ENCODE results near the gene MLIP. TPM values are rescaled to one million over a fixed set of nuclear protein-coding genes. Genes with fewer than 3 reads are reported as not detected.

MLIP gene
- polyA plus RNA-seq, 2 of the 4 experiments (the other 2 are of a cell fraction) = 0.08 TPM; not detected in 1

DNA sequence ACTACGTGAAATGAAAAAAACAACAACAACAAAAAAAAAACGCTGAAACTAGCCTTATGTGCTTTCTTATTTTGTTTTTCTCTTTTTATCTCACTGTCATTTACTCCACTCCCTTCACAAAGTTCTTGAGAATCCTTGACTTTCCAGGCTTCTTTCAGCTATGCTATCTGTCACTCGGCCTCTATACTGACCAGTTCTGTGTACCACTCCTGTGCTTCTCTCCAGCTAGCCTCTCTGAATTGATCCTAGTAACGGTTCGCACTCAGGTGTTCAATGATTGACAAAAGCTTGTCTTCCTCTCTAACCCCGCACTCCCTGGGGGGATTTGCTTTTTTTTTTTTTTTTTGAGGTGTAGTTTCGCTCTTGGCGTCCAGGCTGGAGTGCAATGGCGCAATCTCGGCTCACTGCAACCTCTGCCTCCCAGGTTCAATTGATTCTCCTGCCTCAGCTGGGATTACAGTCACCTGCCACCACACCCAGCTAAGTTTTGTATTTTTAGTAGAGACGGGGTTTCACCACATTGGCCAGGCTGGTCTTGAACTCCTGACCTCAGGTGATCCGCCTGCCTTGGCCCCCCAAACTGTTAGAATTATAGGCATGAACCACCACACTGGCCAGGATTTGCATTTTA lies 31.8 kb downstream of the MLIP start (continued):
- TF ChIP-seq, protein P1, sequence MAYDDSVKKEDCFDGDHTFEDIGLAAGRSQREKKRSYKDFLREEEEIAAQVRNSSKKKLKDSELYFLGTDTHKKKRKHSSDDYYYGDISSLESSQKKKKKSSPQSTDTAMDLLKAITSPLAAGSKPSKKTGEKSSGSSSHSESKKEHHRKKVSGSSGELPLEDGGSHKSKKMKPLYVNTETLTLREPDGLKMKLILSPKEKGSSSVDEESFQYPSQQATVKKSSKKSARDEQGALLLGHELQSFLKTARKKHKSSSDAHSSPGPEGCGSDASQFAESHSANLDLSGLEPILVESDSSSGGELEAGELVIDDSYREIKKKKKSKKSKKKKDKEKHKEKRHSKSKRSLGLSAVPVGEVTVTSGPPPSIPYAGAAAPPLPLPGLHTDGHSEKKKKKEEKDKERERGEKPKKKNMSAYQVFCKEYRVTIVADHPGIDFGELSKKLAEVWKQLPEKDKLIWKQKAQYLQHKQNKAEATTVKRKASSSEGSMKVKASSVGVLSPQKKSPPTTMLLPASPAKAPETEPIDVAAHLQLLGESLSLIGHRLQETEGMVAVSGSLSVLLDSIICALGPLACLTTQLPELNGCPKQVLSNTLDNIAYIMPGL (CRISPR knock-in tag; IDR thresholded peaks at IDR 0.05; ENCODE audit: borderline replicate concordance) = no peak
- TF ChIP-seq RNF2 (IDR thresholded peaks at IDR 0.05; ENCODE audit: borderline replicate concordance, low read depth) (no peak), JUNB (IDR thresholded peaks at IDR 0.05) (no peak), CHD2 (IDR thresholded peaks at IDR 0.05; ENCODE audit: low read length, partially characterized antibody) (no peak)
- TF ChIP-seq, protein P2, sequence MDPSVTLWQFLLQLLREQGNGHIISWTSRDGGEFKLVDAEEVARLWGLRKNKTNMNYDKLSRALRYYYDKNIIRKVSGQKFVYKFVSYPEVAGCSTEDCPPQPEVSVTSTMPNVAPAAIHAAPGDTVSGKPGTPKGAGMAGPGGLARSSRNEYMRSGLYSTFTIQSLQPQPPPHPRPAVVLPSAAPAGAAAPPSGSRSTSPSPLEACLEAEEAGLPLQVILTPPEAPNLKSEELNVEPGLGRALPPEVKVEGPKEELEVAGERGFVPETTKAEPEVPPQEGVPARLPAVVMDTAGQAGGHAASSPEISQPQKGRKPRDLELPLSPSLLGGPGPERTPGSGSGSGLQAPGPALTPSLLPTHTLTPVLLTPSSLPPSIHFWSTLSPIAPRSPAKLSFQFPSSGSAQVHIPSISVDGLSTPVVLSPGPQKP (IDR thresholded peaks at IDR 0.05; ENCODE audit: low read depth, low read length) = no peak
- TF ChIP-seq, protein P3, sequence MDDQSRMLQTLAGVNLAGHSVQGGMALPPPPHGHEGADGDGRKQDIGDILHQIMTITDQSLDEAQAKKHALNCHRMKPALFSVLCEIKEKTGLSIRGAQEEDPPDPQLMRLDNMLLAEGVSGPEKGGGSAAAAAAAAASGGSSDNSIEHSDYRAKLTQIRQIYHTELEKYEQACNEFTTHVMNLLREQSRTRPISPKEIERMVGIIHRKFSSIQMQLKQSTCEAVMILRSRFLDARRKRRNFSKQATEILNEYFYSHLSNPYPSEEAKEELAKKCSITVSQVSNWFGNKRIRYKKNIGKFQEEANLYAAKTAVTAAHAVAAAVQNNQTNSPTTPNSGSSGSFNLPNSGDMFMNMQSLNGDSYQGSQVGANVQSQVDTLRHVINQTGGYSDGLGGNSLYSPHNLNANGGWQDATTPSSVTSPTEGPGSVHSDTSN (IDR thresholded peaks at IDR 0.05) = no peak

DNA sequence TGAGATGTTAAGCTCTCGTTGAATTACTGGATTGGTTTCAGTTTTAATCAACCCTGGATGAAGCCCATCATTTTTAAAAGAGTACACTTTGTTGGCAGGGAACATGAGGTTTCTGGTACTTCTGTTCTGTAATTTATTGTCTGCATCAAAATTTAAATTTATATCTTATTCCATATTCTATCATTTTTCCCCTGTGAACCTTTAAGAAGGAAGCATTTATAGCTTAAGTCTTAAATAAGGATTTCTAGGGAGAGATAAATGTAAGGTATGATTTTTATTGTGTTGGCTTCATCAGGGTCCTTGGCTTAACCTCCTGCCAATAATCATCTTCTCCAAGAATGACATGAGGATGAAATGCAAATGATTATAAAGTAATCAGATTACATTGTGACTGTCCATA lies 40.6 kb downstream of the MLIP start:
- CTCF ChIA-PET = no interaction called here
- DNase-seq (ENCODE audit: low read depth in 1 of 2, low spot score in 1 of 2) (no peak), FAIRE-seq (no peak), ATAC-seq (no peak)
- Histone ChIP-seq H3K4me1 (no peaks in the 10 kb centered on the region), H3K27ac (no peak overlapping the region), H3K9me3 (no peaks in the 10 kb centered on the region), H3K4me2 (no peak overlapping the region), H3K4me3 (no peak overlapping the region)
- POLR2A ChIA-PET = no interaction called here
- 22% methylated on average over 1 of the region's 1 CpG for WGBS (ENCODE audit: missing lambda C conversion rate)
- TF ChIP-seq, protein P4, sequence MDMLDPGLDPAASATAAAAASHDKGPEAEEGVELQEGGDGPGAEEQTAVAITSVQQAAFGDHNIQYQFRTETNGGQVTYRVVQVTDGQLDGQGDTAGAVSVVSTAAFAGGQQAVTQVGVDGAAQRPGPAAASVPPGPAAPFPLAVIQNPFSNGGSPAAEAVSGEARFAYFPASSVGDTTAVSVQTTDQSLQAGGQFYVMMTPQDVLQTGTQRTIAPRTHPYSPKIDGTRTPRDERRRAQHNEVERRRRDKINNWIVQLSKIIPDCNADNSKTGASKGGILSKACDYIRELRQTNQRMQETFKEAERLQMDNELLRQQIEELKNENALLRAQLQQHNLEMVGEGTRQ (IDR thresholded peaks at IDR 0.05) = no peak
- TF ChIP-seq NPAS2 (CRISPR knock-in tag; IDR thresholded peaks at IDR 0.05; ENCODE audit: borderline replicate concordance) (no peak), MAFK (IDR thresholded peaks at IDR 0.05; ENCODE audit: partially characterized antibody) (no peak), RARB (CRISPR knock-in tag; IDR thresholded peaks at IDR 0.05) (no peak), EP300 (IDR thresholded peaks at IDR 0.05) (no peak)
- TF ChIP-seq, protein P3 (IDR thresholded peaks at IDR 0.05) = no peak

DNA sequence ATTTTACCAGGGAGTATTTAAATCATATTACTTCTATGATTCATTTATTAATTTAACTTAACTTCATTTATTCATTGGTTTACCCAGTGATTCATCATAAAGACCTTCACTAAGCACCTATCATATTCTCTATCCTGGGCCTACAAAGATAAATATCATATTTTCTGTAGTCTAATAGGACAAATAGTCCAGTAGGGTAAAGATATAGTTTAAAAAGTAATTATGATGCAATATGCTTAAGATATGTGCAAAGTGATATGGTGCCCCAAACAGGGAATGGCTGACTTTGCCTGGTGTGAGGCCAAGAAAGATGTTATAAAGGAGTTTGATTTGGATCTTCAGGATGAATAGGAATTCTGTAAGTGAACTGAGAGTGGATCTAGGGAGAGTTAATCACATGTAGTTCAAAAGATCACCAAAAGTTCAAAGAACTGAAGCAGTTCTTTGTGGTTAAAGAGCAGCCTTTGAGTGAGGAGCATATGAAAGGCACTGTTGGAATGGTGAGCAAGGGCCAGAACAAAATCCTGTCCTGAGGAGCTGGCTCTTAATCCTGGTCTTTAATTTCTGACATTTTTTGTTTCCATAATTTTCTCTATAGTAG lies 45.5 kb downstream of the MLIP start:
- Histone ChIP-seq H3K27ac (no peak overlapping the region), H3K4me2 (no peak overlapping the region), H3K9me3 (no peaks in the 10 kb centered on the region), H3K4me3 (no peak overlapping the region), H3K4me1 (no peaks in the 10 kb centered on the region)
- TF ChIP-seq ZNF302 (CRISPR knock-in tag; IDR thresholded peaks at IDR 0.05) (no peak), RNF2 (IDR thresholded peaks at IDR 0.05; ENCODE audit: borderline replicate concordance, low read depth) (no peak), ZFP36 (IDR thresholded peaks at IDR 0.05; ENCODE audit: borderline replicate concordance, partially characterized antibody) (no peak), RARB (CRISPR knock-in tag; IDR thresholded peaks at IDR 0.05) (no peak), ZSCAN20 (CRISPR knock-in tag; IDR thresholded peaks at IDR 0.05) (no peak)
- ChIA-PET POLR2A (no interaction called here), CTCF (no interaction called here)
- DNase-seq (ENCODE audit: low read depth in 1 of 2, low spot score in 1 of 2) = no peak
- no peak for FAIRE-seq
- ATAC-seq = no peak
